Forelimb muscle (tissue), 1 donor: ENCODE data around the gene DEPDC7. TPM values are rescaled to one million over a fixed set of nuclear protein-coding genes. Genes with fewer than 3 reads are reported as not detected.
"Not testable (repeated sequence)": the region's sequence is repeated elsewhere in the genome, so short reads cannot be mapped to it uniquely, and the experiment has no call there.

Experiments
- DNase-seq: peaks from one replicate; pipeline ENCODE4 v3.0.0-alpha.2; 2013; ENCODE audit warnings: low read depth
- polyA plus RNA-seq: library from polyadenylated mRNA; unstranded; fragments of 120-200 nt; gene quantifications from one replicate; pipeline ENCODE4 v1.2.1, GENCODE V29; 2013; ENCODE audit not compliant: insufficient read length

DEPDC7 gene
- polyA plus RNA-seq, 1 donor: 17.7 TPM

GRCh38 chr11:33025339-33025722 lies 9.7 kb downstream of the DEPDC7 start:
- no peak for DNase-seq

GRCh38 chr11:33027233-33027632 lies 11.6 kb downstream of the DEPDC7 start:
- no peak for DNase-seq

GRCh38 chr11:33027846-33028536 lies 12.3 kb downstream of the DEPDC7 start:
- no peak for DNase-seq

- DNase-seq: no peak
These were observed 12.8 kb downstream of the DEPDC7 start for GRCh38 chr11:33028537-33028914.

- DNase-seq: not testable (repeated sequence)
These were observed 13.5 kb downstream of the DEPDC7 start for GRCh38 chr11:33029218-33029617.

GRCh38 chr11:33033493-33033892 lies 17.8 kb downstream of the DEPDC7 start:
- DNase-seq: no peak

- DNase-seq: no peak
These were observed 19.3 kb downstream of the DEPDC7 start for GRCh38 chr11:33035011-33035410.

- peak; percentile 80 for DNase-seq
These were observed 23.8 kb downstream of the DEPDC7 start, which contains the start of gene TCP11L1 for GRCh38 chr11:33039274-33040032. Gene TCP11L1, plus strand, starts transcription at chr11:33039572. Its CDS starts 4,202 bp downstream, at chr11:33043774.

- no peak for DNase-seq
These were observed 24.6 kb downstream of the DEPDC7 start for GRCh38 chr11:33040033-33040861.

- DNase-seq: no peak
These were observed 25.3 kb downstream of the DEPDC7 start for GRCh38 chr11:33040862-33041453.

GRCh38 chr11:33043221-33043830 lies 27.6 kb downstream of the DEPDC7 start:
- no peak for DNase-seq

GRCh38 chr11:33044285-33044756 lies 28.6 kb downstream of the DEPDC7 start:
- no peak for DNase-seq

- no peak for DNase-seq
These were observed 30.0 kb downstream of the DEPDC7 start for GRCh38 chr11:33045551-33046255.

GRCh38 chr11:33048701-33049100 lies 33.0 kb downstream of the DEPDC7 start:
- not testable (repeated sequence) for DNase-seq

- DNase-seq: not testable (repeated sequence)
These were observed 34.1 kb downstream of the DEPDC7 start for GRCh38 chr11:33049565-33050408.

GRCh38 chr11:33052231-33052630 lies 36.6 kb downstream of the DEPDC7 start:
- DNase-seq: no peak

- no peak for DNase-seq
These were observed 39.7 kb downstream of the DEPDC7 start for GRCh38 chr11:33055375-33055774.

- no peak for DNase-seq
These were observed 41.6 kb downstream of the DEPDC7 start for GRCh38 chr11:33057284-33057683.

- no peak for DNase-seq
These were observed 43.8 kb downstream of the DEPDC7 start for GRCh38 chr11:33059331-33060007.
